GM18499 (cell line): Measurements from ENCODE around the gene TCIRG1.

ENCODE experiments used
- ATAC-seq: cut with Tn5 transposase; IDR thresholded peaks from one replicate; pipeline ENCODE4 v1.9.1; 2021; ENCODE audit warnings: moderate number of reproducible peaks; ENCODE audit not compliant: insufficient read depth, unreplicated experiment

TCIRG1 gene

DNA sequence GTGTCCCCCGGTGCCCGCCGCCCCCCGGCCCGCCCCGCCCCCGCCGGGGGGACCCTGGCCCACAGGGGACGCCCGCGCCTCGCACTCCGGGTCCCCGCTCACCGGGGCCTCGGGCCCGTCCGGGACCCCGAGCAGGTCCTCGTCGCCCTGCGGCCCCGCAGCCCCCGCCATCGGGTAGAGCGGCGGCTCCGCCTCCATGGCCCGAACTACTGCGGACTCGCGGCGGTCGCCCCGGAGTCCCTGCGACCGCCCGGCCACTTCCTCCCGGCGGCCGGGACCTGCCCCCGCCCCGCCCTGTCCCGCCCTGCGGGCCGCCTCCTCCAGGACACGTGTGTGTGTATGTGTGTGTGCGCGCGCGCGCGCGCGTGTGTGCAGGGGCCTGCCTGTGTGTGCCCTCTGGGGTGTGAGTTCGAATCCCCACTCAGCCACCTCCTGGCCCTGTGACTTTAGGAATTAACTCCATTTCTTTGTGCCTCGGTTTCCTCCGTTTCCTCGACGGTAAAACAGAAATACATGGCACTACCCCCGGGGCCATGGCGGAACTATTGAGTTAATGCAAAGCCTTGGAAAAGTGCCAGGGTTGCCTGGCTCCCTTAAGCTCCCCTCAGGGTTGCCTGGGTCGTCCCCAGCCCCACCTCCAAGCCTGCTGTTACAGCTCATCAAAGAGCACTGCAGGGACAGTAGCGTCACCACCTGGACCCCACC is 34.8 kb upstream of the TCIRG1 start, which contains the start of gene UNC93B1:
TSS of gene UNC93B1 (minus strand) at position 252 of the 705 bp plus-strand sequence. CDS start at position 198, 54 bp downstream.
- no peak for ATAC-seq

DNA sequence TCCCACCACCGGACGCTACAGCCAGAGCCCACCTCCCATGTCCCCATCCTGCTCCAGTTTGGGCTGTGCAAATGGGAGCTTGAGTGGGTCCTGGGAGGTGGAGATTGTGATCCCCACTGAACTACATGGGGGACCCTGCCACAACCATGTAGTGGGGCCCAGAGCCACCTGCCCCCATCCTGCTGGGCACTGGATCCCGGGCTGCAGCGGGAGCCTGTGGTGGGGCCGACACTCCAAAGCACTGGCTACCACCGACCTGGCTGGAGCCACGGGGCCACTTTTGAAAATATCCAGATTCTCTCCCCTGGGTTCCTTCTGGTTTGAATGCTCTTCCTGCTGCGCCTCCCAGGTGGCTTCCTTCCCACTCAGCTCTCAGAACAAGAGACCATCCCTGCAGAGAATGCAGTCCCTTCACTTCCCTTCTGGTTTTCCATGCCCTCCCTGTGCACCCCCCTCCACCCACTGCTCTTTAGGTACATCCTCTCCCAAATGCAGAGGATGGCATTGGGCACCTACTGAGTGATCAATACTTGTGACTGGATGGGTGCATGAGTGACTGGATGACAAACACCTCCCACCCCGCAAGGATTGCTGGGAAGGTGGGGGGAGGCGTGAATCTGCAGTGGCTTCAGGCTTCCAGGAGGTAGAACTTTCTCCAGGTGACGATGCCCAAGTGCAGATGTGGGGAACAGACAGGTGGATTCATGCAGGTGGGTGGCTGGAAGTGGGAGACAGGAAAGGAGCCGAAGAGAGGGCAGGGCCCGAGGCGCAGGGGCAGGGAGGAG is 34.1 kb upstream of the TCIRG1 start:
- no peak for ATAC-seq

DNA sequence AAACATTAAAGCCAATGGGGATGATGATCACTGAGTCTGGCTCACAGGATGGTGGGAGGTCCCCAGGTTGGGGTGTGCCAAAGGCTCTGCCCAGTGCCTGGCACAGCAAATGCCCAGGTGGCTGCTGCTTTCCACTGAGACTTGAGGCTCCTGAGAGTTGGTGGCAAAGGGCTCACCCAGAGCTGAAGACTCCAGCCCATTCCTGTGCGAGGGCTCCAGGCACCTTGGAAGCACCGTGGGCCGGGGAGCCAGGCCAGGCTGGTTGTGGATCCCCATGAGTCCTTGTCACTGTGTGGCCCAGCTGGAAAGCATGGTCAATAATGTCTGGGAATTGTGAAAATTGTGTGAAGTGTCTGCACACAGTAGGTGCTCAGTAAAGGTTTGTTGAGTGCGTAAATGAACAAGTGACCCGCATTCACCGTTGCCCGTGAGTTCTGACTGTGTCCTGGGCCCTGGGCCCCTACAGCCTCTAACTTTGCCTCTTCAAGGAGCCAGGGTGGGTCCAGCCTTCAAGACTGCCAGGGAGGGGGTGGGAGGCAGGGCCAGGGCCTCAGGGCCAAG is 32.1 kb upstream of the TCIRG1 start:
- ATAC-seq: no peak

DNA sequence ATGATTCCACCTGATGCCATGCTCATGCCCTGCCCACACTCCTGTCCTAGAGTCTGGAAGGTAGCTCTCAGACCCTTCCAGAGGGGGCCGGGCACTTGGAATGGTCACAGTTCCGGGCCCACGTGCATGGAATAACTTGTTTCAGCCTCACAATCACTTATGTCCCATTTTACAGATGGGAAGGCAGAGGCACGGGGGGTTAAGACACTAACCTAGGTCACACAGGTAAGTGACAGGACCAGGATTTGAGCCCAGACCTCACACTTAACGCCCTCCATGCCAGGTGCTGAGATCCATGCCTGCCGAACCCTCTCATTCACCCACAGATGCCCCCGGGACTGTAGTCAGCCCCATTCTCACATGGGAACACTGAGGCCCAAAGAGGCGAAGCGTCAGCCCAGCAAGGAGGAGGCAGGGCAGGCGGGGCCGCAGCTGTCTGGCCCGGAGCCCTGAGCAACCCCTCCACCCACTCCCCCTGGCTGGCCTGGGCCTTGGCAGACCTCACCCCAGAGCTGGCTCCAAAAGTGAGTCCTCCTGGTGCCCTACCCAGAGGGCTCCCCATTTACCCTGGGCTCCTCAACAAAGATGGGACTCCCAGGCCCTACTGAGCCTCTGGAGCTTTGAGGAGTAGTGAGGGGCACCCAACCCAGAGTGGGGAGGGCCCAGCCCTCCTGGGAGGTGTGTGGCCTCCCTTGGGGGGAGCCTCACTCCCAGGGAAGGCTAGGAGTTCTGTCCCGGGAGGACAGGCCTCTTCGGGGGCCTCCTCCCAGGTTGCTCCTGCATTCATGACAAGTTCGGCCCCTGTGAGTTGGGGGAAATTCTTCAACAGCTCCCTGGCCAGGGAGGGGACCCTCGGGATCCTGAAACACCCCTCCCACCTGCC is 31.1 kb upstream of the TCIRG1 start:
- ATAC-seq: no peak

DNA sequence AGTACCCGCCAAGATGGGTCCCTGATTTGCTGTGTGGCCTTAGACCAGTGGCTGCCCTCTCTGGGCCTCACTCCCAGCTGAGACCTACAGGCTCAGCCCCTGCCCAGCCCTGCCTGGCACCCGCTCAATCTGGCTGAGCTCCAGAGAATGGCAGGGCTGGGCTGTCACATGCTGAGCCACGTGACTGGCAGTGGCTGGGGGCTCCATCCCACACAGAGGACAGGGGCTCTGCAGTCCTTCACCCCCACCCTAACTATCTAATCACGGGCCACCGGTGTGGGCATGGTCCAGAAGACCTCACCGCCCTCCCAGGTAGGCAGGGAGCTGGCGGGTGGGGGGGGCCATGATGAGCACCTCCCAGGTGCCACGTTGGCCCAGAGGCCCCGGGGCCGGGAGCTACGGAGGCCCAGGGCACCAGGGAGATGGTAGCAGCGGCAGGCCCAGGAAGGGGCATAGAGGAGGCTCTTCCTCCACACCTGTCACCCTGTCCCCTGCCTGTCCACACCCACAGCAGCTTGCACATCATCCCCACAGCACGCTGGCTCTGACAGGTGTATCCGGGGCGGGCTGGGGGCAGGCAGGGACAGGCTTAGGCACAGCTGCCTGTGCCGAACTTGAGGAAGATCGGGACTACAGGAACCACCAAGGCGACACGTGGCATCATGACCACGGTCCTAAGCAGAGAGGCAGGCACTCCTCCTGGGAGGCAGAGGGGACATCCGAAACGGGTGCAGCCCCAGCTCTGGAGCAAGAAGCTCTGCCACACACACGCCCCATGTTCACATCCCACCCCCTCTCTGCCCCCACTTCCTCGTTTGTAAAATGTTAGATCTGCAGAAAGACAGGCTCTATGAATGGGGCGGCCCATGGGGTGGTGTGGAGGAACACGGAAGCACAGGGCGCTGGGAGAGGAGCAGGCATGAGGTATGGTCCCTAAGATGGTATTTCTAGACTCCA is 30.2 kb upstream of the TCIRG1 start:
- ATAC-seq: no peak

DNA sequence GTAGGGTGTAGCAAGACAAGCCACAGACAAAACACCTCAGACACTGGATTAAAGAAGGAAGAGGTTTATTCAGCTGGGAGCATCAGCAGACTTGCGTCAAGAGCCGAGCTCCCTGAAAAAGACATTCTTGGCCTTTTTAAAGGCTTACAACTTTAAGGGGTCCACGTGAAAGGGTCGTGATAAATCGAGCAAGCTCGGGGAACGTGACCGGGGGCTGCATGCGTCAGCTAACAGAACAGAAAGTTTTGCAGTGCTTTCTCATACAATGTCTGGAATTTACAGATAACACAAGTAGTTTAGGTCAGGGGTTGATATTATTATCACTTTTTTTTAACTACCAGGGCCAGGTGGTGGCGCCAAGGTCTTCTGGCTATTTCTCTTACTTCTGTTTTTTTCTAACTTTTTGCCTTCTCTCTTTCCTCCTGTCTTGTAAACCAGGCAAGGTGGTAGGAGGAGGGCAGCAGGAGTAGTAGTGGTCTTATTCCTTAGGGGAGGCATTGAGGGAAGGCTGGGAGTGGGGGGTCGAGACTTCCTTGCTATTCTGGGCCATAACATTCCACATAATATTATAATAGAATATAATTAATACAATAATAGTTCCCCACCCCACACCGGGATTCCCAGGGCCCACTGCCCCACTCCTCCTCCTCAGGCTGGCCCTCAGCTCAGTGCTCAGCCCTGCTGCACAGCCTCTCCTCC is 29.3 kb upstream of the TCIRG1 start:
- ATAC-seq: no peak

DNA sequence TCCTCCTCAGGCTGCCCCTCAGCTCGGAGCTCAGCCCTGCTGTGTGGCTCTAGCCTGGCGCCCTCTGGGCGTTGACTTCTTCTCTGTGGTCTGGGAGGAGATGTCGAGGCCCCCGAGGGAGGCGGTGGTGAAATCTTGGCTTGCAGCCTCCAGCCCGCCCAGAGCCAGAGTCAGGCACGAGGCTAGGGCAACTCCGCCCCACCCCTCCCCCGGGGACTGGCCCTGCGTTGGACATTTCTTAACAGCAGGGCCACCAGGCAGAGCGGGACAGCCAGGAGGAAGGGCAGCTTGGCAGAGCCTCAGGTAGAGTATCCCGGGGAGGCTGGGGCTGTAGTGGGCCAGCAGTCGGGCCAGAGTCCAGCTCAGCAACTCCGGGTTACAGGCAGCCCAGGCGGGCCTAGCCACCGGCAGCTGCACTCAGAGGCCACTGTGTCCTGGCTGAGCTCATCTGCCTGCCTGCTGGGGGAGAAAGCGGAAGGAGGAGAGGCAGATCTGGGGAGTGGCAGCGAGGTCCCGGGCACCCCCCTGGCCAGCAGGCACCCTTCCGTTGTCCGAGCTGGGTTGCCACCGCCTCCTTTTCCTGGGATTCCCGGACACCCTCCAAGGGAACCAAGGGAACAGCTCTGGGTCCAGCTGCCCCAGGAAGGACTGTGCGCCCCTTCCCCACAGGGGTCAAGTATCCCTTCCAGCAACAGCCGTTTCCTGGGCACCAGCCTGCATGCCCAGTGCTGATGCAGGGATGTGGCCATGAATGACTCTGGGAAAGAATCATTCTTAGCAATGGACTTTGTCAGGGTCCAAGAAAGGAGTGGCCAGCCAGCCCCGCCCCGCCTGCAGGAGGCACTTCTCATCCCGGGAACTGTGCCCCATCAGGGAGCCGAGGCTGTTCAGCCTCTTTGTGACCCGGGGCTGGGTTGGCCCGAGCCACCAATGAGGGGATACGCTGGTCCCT is 28.5 kb upstream of the TCIRG1 start, which contains the start of gene ALDH3B1:
TSS of gene ALDH3B1 (plus strand) at position 238 of the 952 bp plus-strand sequence. CDS start 4,971 bp downstream, outside the sequence.
- no peak for ATAC-seq

DNA sequence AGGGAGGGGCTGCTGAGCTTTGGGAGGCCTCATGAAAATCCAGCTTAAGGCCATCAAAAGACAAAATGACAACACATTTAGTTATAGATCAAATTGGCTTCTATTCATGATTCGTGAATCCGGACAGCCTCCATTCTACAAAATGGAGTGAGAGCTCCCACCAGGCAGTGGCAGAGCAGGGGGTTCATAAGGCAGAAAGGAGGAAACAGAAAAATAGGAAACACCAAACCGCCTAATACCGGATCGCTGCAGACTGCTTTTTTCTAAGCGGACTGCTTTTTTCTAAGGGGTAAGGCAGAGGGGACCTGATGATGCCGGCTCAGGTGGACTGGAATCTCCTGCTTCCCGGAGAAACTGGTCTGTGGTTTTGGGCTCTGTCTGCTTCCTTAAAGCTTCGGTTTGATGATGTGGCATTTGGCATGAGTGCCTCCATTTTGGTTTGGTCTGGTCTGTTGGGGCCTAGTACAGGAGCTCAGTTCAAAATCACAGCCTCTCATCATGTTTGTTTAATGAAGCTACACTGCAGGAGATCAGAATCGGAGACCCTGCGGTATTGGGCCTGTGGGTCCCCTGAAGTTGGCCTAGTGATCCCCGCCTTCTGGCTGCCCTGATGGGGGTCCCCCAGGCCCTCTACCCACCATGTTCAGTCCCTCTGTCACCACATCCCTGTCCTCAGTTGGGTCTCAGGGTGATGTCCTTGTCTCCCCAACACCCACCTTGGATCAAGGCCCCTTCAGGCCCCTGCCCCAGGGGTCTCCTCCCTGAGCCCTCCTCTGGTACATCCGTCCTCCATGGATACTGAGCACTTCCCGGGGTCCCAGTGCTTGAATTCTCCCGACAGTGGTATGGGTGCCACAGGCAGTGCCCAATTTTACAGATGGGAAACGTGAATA is 27.5 kb upstream of the TCIRG1 start:
- ATAC-seq: no peak

DNA sequence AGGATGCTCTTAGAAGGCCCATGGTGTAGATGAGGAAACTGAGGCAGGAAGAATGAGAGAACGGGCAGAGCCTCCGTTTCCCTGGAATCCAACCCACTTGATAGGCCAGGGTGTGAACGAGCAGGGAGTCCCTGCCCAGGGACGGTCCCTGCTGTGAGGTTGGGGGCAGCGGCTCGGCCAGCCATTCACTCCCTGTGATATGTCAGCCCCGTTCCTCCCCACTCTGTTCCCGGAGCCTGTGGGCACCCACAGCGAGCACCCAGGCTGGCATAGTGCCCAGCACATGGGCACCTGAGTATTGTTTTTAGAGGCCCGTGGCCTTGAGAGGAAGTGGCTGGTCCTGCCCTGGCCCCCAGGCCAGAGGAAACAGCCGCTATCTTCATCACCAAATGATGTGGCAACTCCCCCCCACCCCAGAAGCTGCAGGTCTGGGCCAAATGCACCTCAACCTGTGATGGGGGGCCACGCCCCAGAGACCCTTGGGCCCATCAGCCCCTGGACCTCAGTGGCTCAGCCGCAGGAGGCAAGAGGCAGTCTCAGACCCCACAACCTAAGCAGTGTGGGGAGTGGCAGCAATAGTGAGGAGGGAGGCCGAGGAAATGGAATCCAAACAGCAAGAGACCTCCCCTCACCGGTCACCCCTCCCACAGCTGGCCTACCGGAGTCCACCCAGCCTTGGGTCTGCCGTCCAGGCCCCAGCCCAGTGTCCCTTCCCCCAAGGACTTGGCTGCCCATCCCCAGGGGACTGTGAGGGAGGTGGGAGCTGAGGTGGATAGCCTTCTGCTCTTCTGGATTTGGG is 26.6 kb upstream of the TCIRG1 start:
- ATAC-seq: no peak

DNA sequence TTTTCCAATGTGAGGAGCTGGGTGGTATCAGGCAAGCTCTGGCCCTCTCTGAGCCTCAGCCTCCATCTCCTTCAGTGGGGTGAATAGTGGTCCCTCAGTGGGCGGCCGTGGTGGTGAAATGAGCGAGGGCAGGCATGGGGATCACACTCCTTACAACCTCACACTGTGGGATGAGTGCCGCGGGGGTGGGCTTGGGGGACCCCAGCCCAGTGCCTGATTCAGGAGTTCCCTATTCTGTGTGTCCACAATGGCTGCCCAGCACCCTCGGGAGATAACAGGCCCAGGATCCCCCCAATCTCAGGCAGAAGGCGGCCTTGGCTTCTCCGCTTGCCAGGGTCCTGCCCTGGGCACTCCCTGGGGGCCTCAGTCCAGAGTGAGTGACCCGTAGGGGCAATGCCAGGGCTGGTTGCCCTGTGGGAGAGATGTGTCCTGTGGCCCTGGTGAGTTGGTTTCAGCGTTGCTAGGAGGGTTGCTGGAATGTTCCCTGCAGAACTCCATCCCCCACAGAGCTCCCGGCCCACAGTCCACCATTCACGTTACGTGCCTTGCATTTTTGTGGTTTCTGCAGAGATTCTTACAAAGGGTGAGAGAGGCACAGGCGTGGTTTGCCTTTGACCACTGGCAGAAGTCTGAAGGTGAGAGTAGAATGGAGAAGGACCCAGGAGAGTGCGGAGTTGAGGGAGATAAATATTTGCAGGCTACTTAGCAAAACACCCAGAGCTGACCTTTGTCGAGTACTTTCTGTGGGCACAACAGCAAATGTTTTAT is 25.8 kb upstream of the TCIRG1 start:
- no peak for ATAC-seq

DNA sequence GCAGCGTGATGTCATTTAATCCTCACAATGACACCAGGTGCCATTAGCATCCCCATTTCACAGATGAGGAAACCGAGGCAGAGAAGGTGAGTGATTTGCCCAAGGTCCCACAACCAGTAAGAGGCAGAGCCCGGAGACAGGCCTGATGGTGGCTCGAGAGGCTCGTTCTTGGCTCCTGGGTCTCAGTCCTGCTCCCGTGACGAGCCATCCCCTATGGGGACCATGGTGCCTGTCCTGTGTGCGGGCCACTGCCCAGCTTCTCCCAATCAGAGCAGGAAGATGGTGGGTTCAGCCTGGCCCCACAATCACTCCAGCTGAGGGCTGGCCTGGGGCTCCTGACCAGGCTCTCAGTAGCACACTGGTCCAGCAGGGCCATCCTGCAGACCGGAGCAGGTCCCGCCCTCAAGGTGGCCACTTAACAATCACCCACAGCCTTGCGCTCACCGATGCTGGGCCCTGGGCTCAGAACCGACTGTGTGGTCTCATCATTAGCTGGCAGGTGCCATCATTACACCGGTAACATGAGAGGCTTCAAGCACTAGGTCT is 25.1 kb upstream of the TCIRG1 start:
- ATAC-seq: no peak

DNA sequence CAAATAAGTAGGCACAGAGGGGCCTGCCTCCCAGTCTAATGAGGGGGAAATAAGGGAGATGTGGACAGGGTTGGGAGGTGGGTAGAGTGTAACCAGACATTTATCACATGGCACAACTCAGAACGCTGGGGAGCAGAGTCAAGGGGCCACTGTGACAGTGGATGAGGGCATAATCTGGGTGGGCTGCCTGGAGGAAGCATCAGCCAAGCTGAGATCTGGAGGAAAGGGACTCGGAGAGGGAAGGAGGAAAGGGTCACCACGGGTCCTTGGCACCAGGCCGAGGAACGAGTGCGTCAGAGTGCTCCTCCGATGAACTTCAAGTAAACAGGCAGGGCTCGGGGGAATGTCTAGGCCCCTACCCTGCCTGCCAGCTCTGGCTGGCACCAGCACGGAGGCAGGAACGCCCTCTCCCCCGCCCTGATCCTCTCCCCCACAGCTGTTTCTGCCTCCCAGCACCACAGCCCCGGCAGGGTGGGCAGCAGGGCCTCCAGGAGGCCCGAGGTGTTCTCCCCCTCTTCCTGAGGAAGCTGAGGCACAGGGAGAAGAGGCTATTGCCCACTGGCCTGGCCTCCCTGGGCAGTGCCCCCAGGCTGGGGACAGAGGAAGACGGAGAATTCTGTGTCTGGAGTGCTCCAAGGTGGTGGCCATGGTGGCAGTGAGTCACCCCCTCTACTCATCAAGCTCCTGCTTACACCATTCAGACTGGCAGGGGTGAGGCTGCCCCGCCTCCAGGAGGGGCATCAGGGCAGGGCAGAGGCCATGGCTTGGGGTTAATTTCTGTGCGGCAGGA is 24.5 kb upstream of the TCIRG1 start:
- ATAC-seq: no peak

DNA sequence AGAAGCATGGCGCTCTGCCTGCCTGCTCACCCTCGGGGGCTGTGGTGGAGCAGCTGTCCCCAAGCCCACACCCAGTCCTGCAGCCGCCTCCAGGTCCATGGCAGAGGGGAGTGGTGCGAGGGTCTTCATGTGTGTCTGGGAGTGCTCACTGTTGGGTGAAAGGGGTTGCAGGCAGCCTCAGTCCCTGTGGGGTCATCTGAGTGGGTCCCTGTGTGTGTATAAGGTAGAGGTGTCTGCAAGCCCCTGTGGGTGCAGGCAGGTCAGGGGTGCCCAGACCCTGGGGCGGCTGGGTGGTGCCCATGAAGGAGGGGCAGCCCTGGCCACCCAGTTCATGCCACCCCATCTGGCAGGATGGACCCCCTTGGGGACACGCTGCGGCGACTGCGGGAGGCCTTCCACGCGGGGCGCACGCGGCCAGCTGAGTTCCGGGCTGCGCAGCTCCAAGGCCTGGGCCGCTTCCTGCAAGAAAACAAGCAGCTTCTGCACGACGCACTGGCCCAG is 23.8 kb upstream of the TCIRG1 start:
- ATAC-seq: no peak

DNA sequence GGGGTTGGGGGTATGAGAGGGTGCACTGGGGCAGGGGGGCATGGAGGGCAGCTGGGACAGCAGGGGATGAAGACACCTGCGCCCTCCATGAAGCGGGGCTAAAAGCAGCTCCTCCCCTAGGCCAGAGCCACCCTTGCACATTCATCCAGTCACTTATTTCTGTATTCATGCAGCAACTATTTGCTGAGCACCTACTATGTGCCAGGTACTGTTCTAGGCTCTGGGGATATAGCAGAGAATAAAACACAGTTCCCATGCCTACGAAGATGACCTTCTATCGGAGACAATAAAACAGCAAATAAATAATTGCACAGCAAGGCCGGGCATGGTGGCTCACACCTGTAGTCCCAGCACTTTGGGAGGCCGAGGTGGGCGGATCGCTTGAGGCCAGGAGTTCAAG is 23.4 kb upstream of the TCIRG1 start:
- ATAC-seq: no peak
